HG02798 (cell line): Measurements from ENCODE around the gene POLR1F.

Source experiments
- ATAC-seq: cut with Tn5 transposase; IDR thresholded peaks from one replicate; pipeline ENCODE4 v1.9.1; 2021; ENCODE audit warnings: mild to moderate bottlenecking; ENCODE audit not compliant: unreplicated experiment, poor library complexity

The POLR1F gene

GRCh38 chr7:19677180-19677579, 31.7 kb downstream of the POLR1F start:
- peak; percentile 71 for ATAC-seq

GRCh38 chr7:19675816-19676215, 33.0 kb downstream of the POLR1F start:
- no peak for ATAC-seq

GRCh38 chr7:19674266-19674960, 34.4 kb downstream of the POLR1F start:
- ATAC-seq = no peak

- no peak for ATAC-seq
Observed at GRCh38 chr7:19670806-19671205, 38.0 kb downstream of the POLR1F start.

GRCh38 chr7:19665399-19666008, 43.3 kb downstream of the POLR1F start:
- peak; percentile 55 for ATAC-seq

GRCh38 chr7:19663816-19664462, 44.9 kb downstream of the POLR1F start:
- peak; percentile 96 for ATAC-seq

- ATAC-seq = no peak
Observed at GRCh38 chr7:19648791-19649190, 60.0 kb downstream of the POLR1F start.
